HG03025 (cell line): ENCODE results near the gene SRSF3.
"Not testable (repeated sequence)": the region's sequence is repeated elsewhere in the genome, so short reads cannot be mapped to it uniquely, and the experiment has no call there.

ENCODE experiments used
- ATAC-seq: cut with Tn5 transposase; IDR thresholded peaks from one replicate; pipeline ENCODE4 v1.9.1; 2021; ENCODE audit warnings: mild to moderate bottlenecking, moderate library complexity; ENCODE audit not compliant: unreplicated experiment, low FRiP score

The SRSF3 gene

GRCh38 chr6:36639171-36639808 is 45.1 kb downstream of the SRSF3 start:
- no peak for ATAC-seq

GRCh38 chr6:36641543-36641942 is 47.4 kb downstream of the SRSF3 start:
- no peak for ATAC-seq

DNA sequence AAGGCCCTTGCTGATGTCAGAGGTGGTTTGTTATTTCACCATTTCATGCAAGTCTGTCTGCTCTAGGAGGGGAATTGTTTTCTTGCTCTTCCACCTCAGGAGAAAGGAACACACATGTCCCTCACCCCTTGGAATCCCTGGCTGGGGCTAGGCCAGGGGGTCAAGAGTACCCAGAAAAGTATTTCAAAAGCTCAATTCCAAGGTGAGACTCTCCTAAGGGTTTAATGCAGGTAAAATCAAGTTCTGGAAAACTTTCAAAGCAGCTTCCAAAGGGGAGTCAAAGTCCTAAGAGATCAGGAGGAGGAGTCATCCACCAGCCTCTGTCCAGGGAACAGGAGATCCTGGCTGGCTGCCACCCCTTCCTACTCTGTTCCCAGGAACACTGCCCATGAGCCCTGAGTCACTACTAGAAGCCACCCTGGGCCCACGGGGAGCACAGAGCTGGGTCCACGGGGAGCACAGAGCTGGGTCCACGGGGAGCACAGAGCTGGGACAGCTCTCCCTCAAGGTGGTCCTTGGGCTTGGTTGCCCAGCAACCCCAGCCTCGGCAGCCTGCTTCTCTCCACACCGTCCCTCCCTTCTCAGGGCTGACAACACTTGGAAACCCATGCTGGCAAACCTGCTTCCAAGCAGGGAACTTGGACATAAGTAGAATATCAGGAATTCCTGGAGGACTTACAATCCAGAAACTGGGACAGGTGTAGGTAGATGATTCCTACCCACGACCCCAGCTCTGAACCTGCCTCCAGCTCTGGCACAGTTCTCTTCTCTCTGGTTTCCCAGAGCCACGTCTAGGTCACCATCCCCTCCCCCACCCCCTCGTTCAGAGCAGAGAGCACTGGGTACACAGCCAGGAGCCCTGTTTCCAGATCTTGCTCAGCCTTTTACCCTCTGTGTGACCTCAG is 49.0 kb downstream of the SRSF3 start:
- ATAC-seq: no peak

- ATAC-seq: no peak
Measured at GRCh38 chr6:36643977-36644376, 49.8 kb downstream of the SRSF3 start.

DNA sequence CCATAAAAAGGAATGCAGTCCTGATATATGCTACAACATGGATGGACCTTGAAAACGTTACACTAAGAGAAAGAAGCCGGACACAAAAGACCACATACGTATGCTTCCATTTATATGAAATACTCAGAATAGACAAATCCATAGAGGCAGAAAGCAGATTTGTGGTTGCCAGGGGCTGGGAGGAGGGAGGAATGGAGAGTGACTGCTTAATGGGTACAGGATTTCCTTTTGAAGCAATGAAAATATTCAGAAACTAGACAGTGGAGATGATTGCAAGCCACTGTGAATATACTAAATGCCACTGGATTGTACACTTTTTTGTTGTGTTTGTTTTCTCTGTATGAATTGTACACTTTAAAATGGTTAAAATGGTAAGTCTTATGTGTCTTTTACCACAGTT is 54.9 kb downstream of the SRSF3 start:
- ATAC-seq: no peak

DNA sequence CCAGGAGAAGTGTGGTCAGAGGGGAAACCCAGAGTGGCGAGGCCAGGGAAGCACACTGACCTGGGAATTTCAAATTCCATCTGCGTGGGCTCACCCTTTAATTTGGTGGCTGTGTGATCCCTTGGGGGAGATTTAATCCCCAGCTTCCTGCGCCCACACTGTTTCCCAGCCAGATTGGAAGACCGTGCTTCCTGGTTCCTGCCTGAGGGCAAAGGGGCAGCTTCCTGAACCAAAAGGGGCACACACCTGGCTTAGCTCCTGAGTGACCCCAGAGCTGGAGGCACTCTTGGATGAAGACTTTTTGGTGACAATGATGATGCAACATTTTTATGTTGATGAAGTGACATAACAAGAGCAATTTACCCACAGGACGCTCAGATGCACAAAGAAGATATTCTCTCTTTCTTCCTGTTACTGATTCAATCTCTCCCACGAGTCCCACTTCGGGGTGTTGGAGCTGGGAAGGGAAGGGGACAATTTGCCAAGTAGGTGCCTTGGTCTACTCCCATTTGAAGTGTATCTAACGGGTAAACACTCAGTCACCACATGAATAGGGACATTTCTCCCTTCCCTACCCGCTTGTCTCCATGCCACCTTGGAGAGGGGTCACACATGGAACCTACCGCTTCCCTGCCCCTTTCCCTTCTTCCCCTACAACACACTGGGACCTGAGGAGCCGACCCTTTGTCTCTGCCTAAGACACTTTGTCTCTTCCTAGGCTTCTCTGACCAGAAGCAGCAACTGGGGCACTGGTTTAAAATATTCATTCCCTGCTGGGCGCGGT is 55.7 kb downstream of the SRSF3 start:
- no peak for ATAC-seq

DNA sequence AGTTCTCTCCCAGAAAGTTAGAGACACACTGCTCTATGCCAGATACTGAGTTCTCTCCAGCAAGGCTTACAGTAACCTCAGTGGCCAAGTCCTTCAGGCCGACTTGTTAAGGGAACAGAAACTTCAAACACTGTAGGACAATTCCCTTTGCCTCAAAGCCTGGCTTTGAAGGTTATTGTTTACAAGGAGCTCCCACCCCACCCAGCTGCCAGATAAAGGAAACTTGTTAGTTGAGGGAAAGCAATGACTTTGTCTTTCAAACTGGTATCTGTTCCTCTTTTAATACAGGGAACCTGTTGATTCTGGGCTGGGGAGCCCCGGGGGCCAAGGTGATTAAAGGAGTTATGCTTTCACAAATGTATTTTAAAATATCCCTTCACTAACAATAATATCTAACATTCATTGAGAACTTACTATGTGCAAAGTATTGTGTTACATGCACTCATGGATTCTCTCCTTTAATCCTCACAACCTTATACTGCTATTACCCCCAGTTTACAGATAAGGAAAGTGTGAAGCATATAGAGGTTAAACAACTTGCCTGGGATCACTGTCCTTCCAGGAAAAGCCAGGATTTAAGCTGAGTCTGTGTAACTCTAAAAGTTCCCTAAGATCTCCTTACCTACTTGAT is 56.8 kb downstream of the SRSF3 start:
- ATAC-seq: no peak

DNA sequence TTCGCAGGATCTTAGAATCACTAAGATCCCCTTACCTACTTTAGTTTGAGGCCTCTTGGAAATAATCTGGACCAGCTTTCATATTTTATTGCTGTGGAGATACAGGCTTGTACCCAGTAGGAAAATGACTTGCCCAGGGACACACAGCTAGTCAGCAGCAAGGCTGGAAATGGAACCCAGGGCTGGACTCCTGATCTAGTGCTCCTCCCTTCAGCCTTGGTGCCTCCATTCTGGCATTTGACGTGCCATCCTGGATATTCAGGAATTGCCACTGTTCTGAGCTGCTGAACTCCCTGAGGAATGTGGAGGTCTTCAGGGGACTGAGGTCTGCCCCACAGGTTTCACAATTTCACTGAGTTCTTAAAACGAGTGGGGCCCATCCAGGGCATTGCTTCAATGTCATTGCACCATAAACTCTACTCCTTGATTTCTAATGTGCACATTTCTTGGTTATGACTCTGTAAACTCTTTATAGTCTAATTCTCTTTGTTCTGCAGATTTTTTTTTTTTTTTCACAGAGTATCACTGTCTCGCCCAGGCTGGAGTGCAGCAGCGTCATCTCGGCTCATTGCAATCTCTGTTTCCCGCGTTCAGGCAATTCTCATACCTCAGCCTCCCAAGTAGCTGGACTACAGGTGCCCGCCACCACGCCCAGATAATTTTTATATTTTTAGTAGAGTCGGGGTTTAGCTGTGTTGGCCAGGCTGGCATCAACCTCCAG is 57.7 kb downstream of the SRSF3 start:
- ATAC-seq: no peak

DNA sequence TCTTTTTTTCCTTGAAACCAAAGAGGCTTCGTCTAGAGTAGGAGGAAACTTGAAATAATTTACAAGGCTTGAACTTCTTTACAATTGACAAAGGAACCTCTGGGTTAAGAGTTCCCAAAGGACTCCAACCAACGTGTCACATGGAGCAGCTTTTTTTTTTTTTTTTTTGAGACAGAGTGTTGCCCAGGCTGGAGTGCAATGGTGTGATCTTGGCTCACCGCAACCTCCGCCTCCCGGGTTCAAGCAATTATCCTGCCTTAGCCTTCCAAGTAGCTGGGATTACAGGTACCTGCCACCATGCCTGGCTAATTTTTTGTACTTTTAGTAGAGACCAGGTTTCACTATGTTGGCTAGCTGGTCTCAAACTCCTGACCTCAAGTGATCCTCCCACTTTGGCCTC is 60.3 kb downstream of the SRSF3 start:
- not testable (repeated sequence) for ATAC-seq
